ENCODE measurements around the gene SASH1.

The SASH1 gene

GRCh38 chr6:148430897-148431296 is 88.3 kb downstream of the SASH1 start:
- in situ Hi-C loops (cut with MboI; ENCODE audit: low sequenced_read_pairs), result no loop called here

- in situ Hi-C loops (cut with MboI; ENCODE audit: low sequenced_read_pairs), result no loop called here
Measured at GRCh38 chr6:148431413-148431812, 88.8 kb downstream of the SASH1 start.

GRCh38 chr6:148431840-148432239 is 89.2 kb downstream of the SASH1 start:
- in situ Hi-C loops (cut with MboI; ENCODE audit: low sequenced_read_pairs), result no loop called here

GRCh38 chr6:148432462-148433195 is 90.0 kb downstream of the SASH1 start:
- in situ Hi-C loops (cut with MboI; ENCODE audit: low sequenced_read_pairs), result no loop called here

- in situ Hi-C loops (cut with MboI; ENCODE audit: low sequenced_read_pairs), result no loop called here
Measured at GRCh38 chr6:148435386-148435785, 92.7 kb downstream of the SASH1 start.

GRCh38 chr6:148436466-148436865 is 93.8 kb downstream of the SASH1 start:
- in situ Hi-C loops (cut with MboI; ENCODE audit: low sequenced_read_pairs), result no loop called here

- in situ Hi-C loops (cut with MboI; ENCODE audit: low sequenced_read_pairs), result no loop called here
Measured at GRCh38 chr6:148438632-148439031, 96.0 kb downstream of the SASH1 start.

GRCh38 chr6:148440016-148440415 is 97.4 kb downstream of the SASH1 start:
- in situ Hi-C loops (cut with MboI; ENCODE audit: low sequenced_read_pairs), result no loop called here

GRCh38 chr6:148440877-148441453 is 98.3 kb downstream of the SASH1 start:
- in situ Hi-C loops (cut with MboI; ENCODE audit: low sequenced_read_pairs), result no loop called here

GRCh38 chr6:148441454-148441911 is 98.8 kb downstream of the SASH1 start:
- in situ Hi-C loops (cut with MboI; ENCODE audit: low sequenced_read_pairs), result no loop called here

GRCh38 chr6:148443798-148444560 is 101.3 kb downstream of the SASH1 start:
- in situ Hi-C loops (cut with MboI; ENCODE audit: low sequenced_read_pairs), result no loop called here

- in situ Hi-C loops (cut with MboI; ENCODE audit: low sequenced_read_pairs), result no loop called here
Measured at GRCh38 chr6:148445116-148445515, 102.5 kb downstream of the SASH1 start.

- in situ Hi-C loops (cut with MboI; ENCODE audit: low sequenced_read_pairs), result no loop called here
Measured at GRCh38 chr6:148445620-148446019, 103.0 kb downstream of the SASH1 start.

GRCh38 chr6:148446681-148447080 is 104.0 kb downstream of the SASH1 start:
- in situ Hi-C loops (cut with MboI; ENCODE audit: low sequenced_read_pairs), result no loop called here

- in situ Hi-C loops (cut with MboI; ENCODE audit: low sequenced_read_pairs), result no loop called here
Measured at GRCh38 chr6:148447521-148448230, 105.0 kb downstream of the SASH1 start.

- in situ Hi-C loops (cut with MboI; ENCODE audit: low sequenced_read_pairs), result no loop called here
Measured at GRCh38 chr6:148448369-148449012, 105.9 kb downstream of the SASH1 start.

- in situ Hi-C loops (cut with MboI; ENCODE audit: low sequenced_read_pairs), result no loop called here
Measured at GRCh38 chr6:148450866-148451265, 108.2 kb downstream of the SASH1 start.

GRCh38 chr6:148451690-148452089 is 109.1 kb downstream of the SASH1 start:
- in situ Hi-C loops (cut with MboI; ENCODE audit: low sequenced_read_pairs), result no loop called here

GRCh38 chr6:148452876-148453275 is 110.2 kb downstream of the SASH1 start:
- in situ Hi-C loops (cut with MboI; ENCODE audit: low sequenced_read_pairs), result no loop called here

GRCh38 chr6:148453906-148454305 is 111.3 kb downstream of the SASH1 start:
- in situ Hi-C loops (cut with MboI; ENCODE audit: low sequenced_read_pairs), result no loop called here

- in situ Hi-C loops (cut with MboI; ENCODE audit: low sequenced_read_pairs), result no loop called here
Measured at GRCh38 chr6:148455225-148455624, 112.6 kb downstream of the SASH1 start.

Measured in hTERT RPE-1 (cell line).